HCT116 (cell line): ENCODE measurements around the gene APBA2.

ENCODE experiments used
- CBX3 ChIP-seq: IDR thresholded peaks from 2 replicates; pipeline ENCODE4 v1.6.1; 2012; ENCODE audit warnings: low read depth
- ELF1 ChIP-seq: IDR thresholded peaks from 2 replicates; pipeline ENCODE4 v1.6.1; 2012; ENCODE audit warnings: low read depth, borderline replicate concordance
- POLR2AphosphoS5 ChIP-seq: IDR thresholded peaks from 2 replicates; pipeline ENCODE4 v1.6.1; 2011; ENCODE audit warnings: mild to moderate bottlenecking, low read depth, low read length, moderate library complexity
- SIN3A ChIP-seq: IDR thresholded peaks from 2 replicates; pipeline ENCODE4 v1.6.1; 2012; ENCODE audit warnings: low read depth
- SP1 ChIP-seq: IDR thresholded peaks from 2 replicates; pipeline ENCODE4 v1.6.1; 2012; ENCODE audit warnings: low read depth
- TF ChIP-seq, protein P1 (sequence below): IDR thresholded peaks from 2 replicates; pipeline ENCODE4 v1.6.1; 2012
- TF ChIP-seq, protein P2 (sequence below), 3 experiments: fragments of 200-600 bp in 1 of 3; sonication (generic) in 1 of 3; IDR thresholded peaks in 2 of 3; conservative IDR thresholded peaks in 1 of 3; 2 replicates each; pipeline ENCODE4 v1.5.1; 2012 to 2017; ENCODE audit warnings: low read depth in 2 of 3, low read length in 2 of 3, antibody characterized with exemption in 1 of 3, borderline replicate concordance in 1 of 3, control low read depth in 1 of 3, mild to moderate bottlenecking in 1 of 3, mixed read lengths in 1 of 3, mixed run types in 1 of 3, moderate library complexity in 1 of 3; ENCODE audit not compliant: insufficient read depth in 1 of 3

DNA sequence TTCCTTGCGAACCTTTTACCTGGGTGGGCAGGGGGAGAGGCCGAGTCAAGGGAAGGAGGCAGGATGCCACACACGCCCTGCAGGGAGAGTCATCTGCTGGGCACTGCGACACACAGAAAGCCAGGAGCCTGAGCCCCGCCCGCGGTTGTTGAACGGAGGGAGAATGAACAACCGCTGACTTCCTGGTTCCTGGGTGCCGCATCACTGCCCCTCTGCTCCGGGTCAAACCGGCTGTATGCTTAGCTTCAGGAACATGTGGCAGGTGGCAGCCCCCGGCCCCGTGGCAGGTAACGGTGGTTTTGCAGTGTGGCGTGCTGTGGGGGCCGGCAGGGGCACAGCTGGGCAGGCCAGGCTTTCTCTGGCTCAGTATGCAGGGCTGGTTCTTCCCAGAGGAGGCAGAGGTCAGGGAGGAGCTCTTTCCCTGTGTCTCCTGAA, 33.4 kb downstream of the APBA2 start:
- TF ChIP-seq CBX3 (no peak), POLR2AphosphoS5 (no peak), SIN3A (no peak), SP1 (no peak), ELF1 (no peak)
- TF ChIP-seq, protein P1, sequence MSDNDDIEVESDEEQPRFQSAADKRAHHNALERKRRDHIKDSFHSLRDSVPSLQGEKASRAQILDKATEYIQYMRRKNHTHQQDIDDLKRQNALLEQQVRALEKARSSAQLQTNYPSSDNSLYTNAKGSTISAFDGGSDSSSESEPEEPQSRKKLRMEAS = no peak
- TF ChIP-seq, protein P2, sequence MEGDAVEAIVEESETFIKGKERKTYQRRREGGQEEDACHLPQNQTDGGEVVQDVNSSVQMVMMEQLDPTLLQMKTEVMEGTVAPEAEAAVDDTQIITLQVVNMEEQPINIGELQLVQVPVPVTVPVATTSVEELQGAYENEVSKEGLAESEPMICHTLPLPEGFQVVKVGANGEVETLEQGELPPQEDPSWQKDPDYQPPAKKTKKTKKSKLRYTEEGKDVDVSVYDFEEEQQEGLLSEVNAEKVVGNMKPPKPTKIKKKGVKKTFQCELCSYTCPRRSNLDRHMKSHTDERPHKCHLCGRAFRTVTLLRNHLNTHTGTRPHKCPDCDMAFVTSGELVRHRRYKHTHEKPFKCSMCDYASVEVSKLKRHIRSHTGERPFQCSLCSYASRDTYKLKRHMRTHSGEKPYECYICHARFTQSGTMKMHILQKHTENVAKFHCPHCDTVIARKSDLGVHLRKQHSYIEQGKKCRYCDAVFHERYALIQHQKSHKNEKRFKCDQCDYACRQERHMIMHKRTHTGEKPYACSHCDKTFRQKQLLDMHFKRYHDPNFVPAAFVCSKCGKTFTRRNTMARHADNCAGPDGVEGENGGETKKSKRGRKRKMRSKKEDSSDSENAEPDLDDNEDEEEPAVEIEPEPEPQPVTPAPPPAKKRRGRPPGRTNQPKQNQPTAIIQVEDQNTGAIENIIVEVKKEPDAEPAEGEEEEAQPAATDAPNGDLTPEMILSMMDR (IDR thresholded peaks at IDR 0.05 in 2 of 3, conservative IDR thresholded peaks at IDR 0.05 in 1 of 3; ENCODE audit: borderline replicate concordance in 1 of 3, insufficient read depth in 1 of 3, low read depth in 2 of 3, low read length in 2 of 3) = no peak
